ENCODE measurements around the gene EHBP1L1.

DNA sequence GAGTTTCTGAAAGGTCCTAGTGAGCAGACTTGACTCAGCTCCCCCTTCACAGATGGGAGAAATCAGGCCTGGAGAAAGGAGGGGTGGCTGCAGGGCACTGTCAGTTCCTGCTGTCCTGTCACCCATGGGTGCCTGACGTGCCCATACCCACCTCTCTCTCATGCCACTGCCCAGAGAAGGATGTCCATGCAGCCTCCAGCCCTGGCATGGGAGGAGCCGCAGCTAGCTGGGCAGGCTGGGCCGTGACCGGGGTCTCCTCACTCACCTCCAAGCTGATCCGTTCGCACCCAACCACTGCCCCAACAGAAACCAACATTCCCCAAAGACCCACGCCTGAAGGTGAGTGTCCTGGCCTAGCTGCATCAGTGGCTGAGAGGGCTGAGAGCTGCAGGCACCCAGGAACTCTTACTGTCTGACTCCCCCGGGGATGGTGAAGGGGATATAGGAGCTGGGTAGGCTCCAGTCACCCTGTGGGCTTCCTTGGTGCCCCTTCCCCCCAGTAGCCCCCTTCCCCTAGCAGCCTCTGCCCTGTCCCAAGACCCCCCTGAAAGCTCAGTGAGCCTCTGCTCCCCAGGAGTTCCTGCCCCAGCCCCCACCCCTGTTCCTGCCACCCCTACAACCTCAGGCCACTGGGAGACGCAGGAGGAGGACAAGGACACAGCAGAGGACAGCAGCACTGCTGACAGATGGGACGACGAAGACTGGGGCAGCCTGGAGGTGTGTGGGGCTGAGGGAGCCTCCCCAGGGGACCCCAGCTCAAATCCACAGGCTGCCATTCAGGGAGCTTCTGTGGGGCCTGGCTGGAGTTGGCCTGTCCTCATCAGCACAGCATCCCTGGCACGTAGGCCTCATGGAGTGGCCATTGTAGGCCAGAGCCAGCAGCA, 39.2 kb upstream of the EHBP1L1 start:
- TF ChIP-seq, protein P1, sequence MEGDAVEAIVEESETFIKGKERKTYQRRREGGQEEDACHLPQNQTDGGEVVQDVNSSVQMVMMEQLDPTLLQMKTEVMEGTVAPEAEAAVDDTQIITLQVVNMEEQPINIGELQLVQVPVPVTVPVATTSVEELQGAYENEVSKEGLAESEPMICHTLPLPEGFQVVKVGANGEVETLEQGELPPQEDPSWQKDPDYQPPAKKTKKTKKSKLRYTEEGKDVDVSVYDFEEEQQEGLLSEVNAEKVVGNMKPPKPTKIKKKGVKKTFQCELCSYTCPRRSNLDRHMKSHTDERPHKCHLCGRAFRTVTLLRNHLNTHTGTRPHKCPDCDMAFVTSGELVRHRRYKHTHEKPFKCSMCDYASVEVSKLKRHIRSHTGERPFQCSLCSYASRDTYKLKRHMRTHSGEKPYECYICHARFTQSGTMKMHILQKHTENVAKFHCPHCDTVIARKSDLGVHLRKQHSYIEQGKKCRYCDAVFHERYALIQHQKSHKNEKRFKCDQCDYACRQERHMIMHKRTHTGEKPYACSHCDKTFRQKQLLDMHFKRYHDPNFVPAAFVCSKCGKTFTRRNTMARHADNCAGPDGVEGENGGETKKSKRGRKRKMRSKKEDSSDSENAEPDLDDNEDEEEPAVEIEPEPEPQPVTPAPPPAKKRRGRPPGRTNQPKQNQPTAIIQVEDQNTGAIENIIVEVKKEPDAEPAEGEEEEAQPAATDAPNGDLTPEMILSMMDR (IDR thresholded peaks at IDR 0.05; ENCODE audit: insufficient read depth, low read depth, low read length): no peak
- no peak for TF ChIP-seq EZH2 (IDR thresholded peaks at IDR 0.05; ENCODE audit: insufficient read depth, low read length)
